ENCODE data around the gene CADM4. TPM values are rescaled to one million over a fixed set of nuclear protein-coding genes. Genes with fewer than 3 reads are reported as not detected.

CADM4 gene, protein sequence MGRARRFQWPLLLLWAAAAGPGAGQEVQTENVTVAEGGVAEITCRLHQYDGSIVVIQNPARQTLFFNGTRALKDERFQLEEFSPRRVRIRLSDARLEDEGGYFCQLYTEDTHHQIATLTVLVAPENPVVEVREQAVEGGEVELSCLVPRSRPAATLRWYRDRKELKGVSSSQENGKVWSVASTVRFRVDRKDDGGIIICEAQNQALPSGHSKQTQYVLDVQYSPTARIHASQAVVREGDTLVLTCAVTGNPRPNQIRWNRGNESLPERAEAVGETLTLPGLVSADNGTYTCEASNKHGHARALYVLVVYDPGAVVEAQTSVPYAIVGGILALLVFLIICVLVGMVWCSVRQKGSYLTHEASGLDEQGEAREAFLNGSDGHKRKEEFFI
- polyA plus RNA-seq (3.0 to 4.4 TPM (median 4.3 TPM) in 3 replicates), polyA minus RNA-seq (2.4 to 4.1 TPM (median 2.8 TPM) in 3 replicates)
- 10.5 TPM for polyA plus RNA-seq (2011; ENCODE audit: low read depth)
- polyA plus RNA-seq (2011; cell fraction: cytosol; rRNA removed), result 1.3 and 2.7 TPM in 2 replicates
- polyA plus RNA-seq (2011; cell fraction: nucleus; rRNA removed), result 5.0 and 5.6 TPM in 2 replicates
- polyA plus RNA-seq (2012; ENCODE audit: low replicate concordance), result 8.5 and 11.1 TPM in 2 replicates
- 2.3 TPM for polyA minus RNA-seq (2011; cell fraction: cytosol; rRNA and poly(A)+ RNA removed)
- polyA minus RNA-seq (2011; cell fraction: nucleus; rRNA and poly(A)+ RNA removed), result 4.1 and 4.6 TPM in 2 replicates

DNA sequence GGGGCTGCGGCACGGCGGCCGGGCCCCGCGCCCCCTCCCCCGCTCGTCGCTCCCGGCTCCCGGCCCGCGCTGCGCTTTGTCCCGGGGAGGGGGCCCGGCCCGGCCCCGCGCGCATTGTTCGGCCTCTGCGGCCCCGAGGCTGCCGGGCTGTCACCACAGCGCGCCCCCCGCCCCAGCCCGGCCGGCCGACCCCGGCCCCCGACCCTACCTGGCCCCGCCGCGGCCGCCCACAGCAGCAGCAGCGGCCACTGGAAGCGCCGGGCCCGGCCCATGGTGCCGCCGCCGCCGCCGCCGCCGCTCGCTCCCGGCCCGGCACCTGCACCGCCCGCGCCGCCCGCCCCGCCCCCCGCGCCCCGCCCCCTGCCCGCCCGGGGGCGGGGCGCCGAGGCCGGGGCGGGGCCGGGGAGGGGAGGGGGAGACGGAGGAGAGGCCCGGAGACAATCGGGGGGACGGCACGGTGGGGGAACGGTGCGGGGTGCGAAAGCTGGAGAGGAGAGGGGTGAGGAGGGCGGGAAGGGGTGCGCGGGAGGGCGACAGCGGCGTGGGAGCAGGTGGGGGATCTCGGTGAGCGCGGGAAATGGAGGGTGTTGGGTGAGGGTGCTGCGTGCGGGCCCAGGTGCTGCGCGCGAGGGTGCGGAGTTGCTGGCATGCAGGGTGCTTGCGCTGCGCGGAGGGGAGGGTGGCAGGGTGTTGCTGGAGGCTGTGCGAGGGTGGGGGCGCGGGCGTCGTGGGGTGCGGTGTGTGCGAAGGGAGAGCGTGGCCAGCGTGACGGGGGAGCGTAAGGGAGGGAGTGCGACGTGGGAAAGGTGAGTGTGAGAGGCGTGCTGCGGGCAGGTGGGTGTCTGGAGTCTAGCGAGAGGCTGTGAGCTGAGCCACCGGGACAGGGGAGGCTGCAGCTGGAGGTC, at the start of gene CADM4:
TSS of gene CADM4 (minus strand) at position 332 of the 905 bp plus-strand sequence. CDS start at position 272, 60 bp downstream.
- Histone ChIP-seq H3K9ac (ENCODE audit: control insufficient read depth, extremely low read depth, insufficient read depth, low read length) (peak within 1 kb of the TSS; percentile 9), H3K27ac (ENCODE audit: control insufficient read depth, insufficient read depth, low read length) (no peak within 1 kb of the TSS), H3K79me2 (ENCODE audit: control insufficient read depth, insufficient read depth, low read length) (no peaks in the 10 kb centered on the region), H3K4me1 (ENCODE audit: control insufficient read depth, extremely low read depth, insufficient read depth, low read length) (peaks cover 8% of the 10 kb centered on the region), H3K9me1 (ENCODE audit: control insufficient read depth, extremely low read depth, insufficient read depth, low read length) (no peaks in the 10 kb centered on the region), H3K9me3 (ENCODE audit: control insufficient read depth, low read depth, low read length) (no peaks in the 10 kb centered on the region), H2AFZ (ENCODE audit: control insufficient read depth, low read length) (peak within 1 kb of the TSS; percentile 66), H4K20me1 (ENCODE audit: control insufficient read depth, extremely low read depth, insufficient read depth, low read length) (no peaks in the 10 kb centered on the region), H3K27me3 (ENCODE audit: control insufficient read depth, extremely low read depth, insufficient read depth, low read length) (peaks cover 15% of the 10 kb centered on the region), H3K4me2 (ENCODE audit: control insufficient read depth, extremely low read depth, insufficient read depth, low read depth, low read length) (peak within 1 kb of the TSS; percentile 74), H3K36me3 (ENCODE audit: control insufficient read depth in 2 of 2, extremely low read depth in 1 of 2, insufficient read depth in 2 of 2, low read length in 2 of 2) (no peaks in the 10 kb centered on the region), H3K4me3 (ENCODE audit: control insufficient read depth in 2 of 3, extremely low read depth in 1 of 3, insufficient read depth in 2 of 3, low read depth in 1 of 3, low read length in 3 of 3) (peak within 1 kb of the TSS; percentile 49 to 58 (median 52))
- TF ChIP-seq EZH2 (IDR thresholded peaks at IDR 0.05; ENCODE audit: low read length), result no peak
- TF ChIP-seq, protein P1, sequence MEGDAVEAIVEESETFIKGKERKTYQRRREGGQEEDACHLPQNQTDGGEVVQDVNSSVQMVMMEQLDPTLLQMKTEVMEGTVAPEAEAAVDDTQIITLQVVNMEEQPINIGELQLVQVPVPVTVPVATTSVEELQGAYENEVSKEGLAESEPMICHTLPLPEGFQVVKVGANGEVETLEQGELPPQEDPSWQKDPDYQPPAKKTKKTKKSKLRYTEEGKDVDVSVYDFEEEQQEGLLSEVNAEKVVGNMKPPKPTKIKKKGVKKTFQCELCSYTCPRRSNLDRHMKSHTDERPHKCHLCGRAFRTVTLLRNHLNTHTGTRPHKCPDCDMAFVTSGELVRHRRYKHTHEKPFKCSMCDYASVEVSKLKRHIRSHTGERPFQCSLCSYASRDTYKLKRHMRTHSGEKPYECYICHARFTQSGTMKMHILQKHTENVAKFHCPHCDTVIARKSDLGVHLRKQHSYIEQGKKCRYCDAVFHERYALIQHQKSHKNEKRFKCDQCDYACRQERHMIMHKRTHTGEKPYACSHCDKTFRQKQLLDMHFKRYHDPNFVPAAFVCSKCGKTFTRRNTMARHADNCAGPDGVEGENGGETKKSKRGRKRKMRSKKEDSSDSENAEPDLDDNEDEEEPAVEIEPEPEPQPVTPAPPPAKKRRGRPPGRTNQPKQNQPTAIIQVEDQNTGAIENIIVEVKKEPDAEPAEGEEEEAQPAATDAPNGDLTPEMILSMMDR (optimal IDR thresholded peaks at IDR 0.05 in 1 of 3, IDR thresholded peaks at IDR 0.05 in 1 of 3, conservative IDR thresholded peaks at IDR 0.05 in 1 of 3; ENCODE audit: extremely low read depth in 1 of 3, insufficient read depth in 2 of 3, low read length in 3 of 3), result no peak
- FAIRE-seq (no peak), DNase-seq (ENCODE audit: low read depth, low spot score) (no peak)
- dilution Hi-C loops (cut with MboI; ENCODE audit: extremely low pct_ligation_motif_present, low sequenced_read_pairs), result no loop called here

DNA sequence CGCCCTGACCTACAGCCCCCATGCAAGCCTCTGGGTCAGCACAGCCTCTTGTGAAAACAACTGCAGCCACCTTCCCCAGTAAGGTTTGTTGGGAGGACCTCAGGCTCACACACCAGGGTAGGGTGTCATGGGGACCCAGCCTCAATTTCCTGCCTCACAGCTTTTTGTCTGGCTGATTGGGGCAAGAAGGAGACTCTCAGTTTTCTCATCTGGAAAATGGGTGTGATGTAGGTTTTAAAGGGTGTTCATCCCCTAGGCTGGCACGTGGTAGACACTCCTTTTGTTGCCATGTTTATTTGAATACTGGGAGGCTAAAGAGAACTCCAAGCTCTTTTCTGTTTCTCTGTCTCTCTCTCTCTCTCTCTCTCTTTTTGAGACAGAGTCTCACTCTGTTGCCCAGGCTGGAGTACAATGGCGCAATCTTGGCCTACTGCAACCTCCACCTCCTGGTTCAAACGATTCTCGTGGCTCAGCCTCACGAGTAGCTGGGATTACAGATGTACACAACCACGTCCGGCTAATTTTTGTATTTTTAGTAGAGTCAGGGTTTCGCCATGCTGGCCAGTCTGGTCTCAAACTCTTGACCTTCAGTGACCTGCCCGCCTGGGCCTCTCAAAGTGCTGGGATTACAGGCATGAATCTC, 48.5 kb upstream of the CADM4 start:
- no peak for DNase-seq (ENCODE audit: low read depth, low spot score)
- no peak for TF ChIP-seq EZH2 (IDR thresholded peaks at IDR 0.05; ENCODE audit: low read length)
- dilution Hi-C loops (cut with MboI; ENCODE audit: extremely low pct_ligation_motif_present, low sequenced_read_pairs), result no loop called here
- Histone ChIP-seq H2AFZ (ENCODE audit: control insufficient read depth, low read length) (no peak overlapping the region), H3K9me3 (ENCODE audit: control insufficient read depth, low read depth, low read length) (peaks cover 3% of the 10 kb centered on the region), H4K20me1 (ENCODE audit: control insufficient read depth, extremely low read depth, insufficient read depth, low read length) (no peaks in the 10 kb centered on the region), H3K27ac (ENCODE audit: control insufficient read depth, insufficient read depth, low read length) (no peak overlapping the region), H3K79me2 (ENCODE audit: control insufficient read depth, insufficient read depth, low read length) (no peaks in the 10 kb centered on the region), H3K4me3 (ENCODE audit: control insufficient read depth in 2 of 3, extremely low read depth in 1 of 3, insufficient read depth in 2 of 3, low read depth in 1 of 3, low read length in 3 of 3) (no peak overlapping the region), H3K4me1 (ENCODE audit: control insufficient read depth, extremely low read depth, insufficient read depth, low read length) (peaks cover 18% of the 10 kb centered on the region), H3K36me3 (ENCODE audit: control insufficient read depth in 2 of 2, extremely low read depth in 1 of 2, insufficient read depth in 2 of 2, low read length in 2 of 2) (no peaks in the 10 kb centered on the region), H3K4me2 (ENCODE audit: control insufficient read depth, extremely low read depth, insufficient read depth, low read depth, low read length) (no peak overlapping the region), H3K9me1 (ENCODE audit: control insufficient read depth, extremely low read depth, insufficient read depth, low read length) (peaks cover 3% of the 10 kb centered on the region), H3K27me3 (ENCODE audit: control insufficient read depth, extremely low read depth, insufficient read depth, low read length) (no peaks in the 10 kb centered on the region), H3K9ac (ENCODE audit: control insufficient read depth, extremely low read depth, insufficient read depth, low read length) (peak overlapping the region; percentile 7)
- no peak for FAIRE-seq

Data from keratinocyte (primary cell).